ENCODE results near the gene SURF4. TPM values are rescaled to one million over a fixed set of nuclear protein-coding genes. Genes with fewer than 3 reads are reported as not detected.
A peak's percentile ranks its signal among the peaks of the same experiment; 100 is the strongest.

The SURF4 gene
- total and polyA plus RNA-seq, 2 donors (not counting 1 experiment from before 2014, with no cell fraction given) = 34.7 to 43.8 TPM

- Histone ChIP-seq H3K9ac (ENCODE audit: low read length) (no peak overlapping the region), H3K4me1 (ENCODE audit: control insufficient read depth in 2 of 2, insufficient read depth in 2 of 2, low read length in 2 of 2) (peaks cover 33 to 52% of the 10 kb centered on the region in 2 donors), H3K36me3 (replicated peaks in 1 of 2; ENCODE audit: control extremely low read depth in 1 of 2, control insufficient read depth in 1 of 2, extremely low read depth in 1 of 2, insufficient read depth in 2 of 2, low read length in 1 of 2) (peaks cover 0 to 48% of the 10 kb centered on the region in 2 experiments), H3K4me2 (replicated peaks; ENCODE audit: low read depth, low read length, poor library complexity, severe bottlenecking) (peak overlapping the region; percentile 41), H4K20me1 (ENCODE audit: control insufficient read depth, insufficient read depth, low read length, poor library complexity, severe bottlenecking) (peaks cover 98% of the 10 kb centered on the region), H3K9me3 (ENCODE audit: control extremely low read depth in 1 of 3, control insufficient read depth in 2 of 3, insufficient read depth in 1 of 3, low read length in 2 of 3) (no peaks in the 10 kb centered on the region), H2AFZ (ENCODE audit: insufficient read depth, low read depth, low read length, poor library complexity, severe bottlenecking) (no peak overlapping the region), H3K27me3 (replicated peaks in 1 of 4; ENCODE audit: control extremely low read depth in 1 of 4, control insufficient read depth in 3 of 4, insufficient read depth in 4 of 4, low read length in 3 of 4) (no peaks in the 10 kb centered on the region), H3K27ac (ENCODE audit: low read length in 2 of 2) (peak overlapping the region in 1 of 2 donors; percentile 51), H3K4me3 (ENCODE audit: control extremely low read depth in 1 of 5, extremely low read depth in 1 of 5, insufficient read depth in 1 of 5, low read depth in 2 of 5, low read length in 4 of 5) (no peak overlapping the region), H3K79me2 (ENCODE audit: control insufficient read depth, insufficient read depth, low read length) (peaks cover 100% of the 10 kb centered on the region)
- DNase-seq (no peak), ATAC-seq (ENCODE audit: low read depth) (no peak)
- H3K27me3 Mint-ChIP-seq = no peaks in the 10 kb centered on the region
- ChIA-PET CTCF (interaction anchor here (1.0 to 2.5 kb wide), 3 partner anchors 14 to 184 kb away, joined by 3 to 11 read pairs (median 7); partner anchors contain the start of genes SURF1 and SURF2), POLR2A (no interaction called here)
- no peaks in the 10 kb centered on the region for H3K9me3 Mint-ChIP-seq (ENCODE audit: insufficient read depth)
- H3K27ac Mint-ChIP-seq = peak overlapping the region; percentile 22
- H3K4me1 Mint-ChIP-seq = peaks cover 57% of the 10 kb centered on the region
- 69% methylated on average over 5 of the region's 9 CpGs for WGBS (ENCODE audit: insufficient coverage)
- intact Hi-C loops (cut with micrococcal nuclease) = no loop called here
- TF ChIP-seq CTCF (IDR thresholded peaks at IDR 0.05) = no peak
- no peak for TF ChIP-seq EZH2 (IDR thresholded peaks at IDR 0.05; ENCODE audit: borderline replicate concordance, insufficient read depth, low read depth, low read length, poor library complexity, severe bottlenecking)
- H3K4me3 Mint-ChIP-seq = peak overlapping the region; percentile 18
These were observed 5.2 kb downstream of the SURF4 start for GRCh38 chr9:133370685-133371084.

GRCh38 chr9:133369933-133370332 is 5.9 kb downstream of the SURF4 start:
- WGBS (ENCODE audit: insufficient coverage) = 88% methylated on average over 5 of the region's 7 CpGs
- Histone ChIP-seq H4K20me1 (ENCODE audit: control insufficient read depth, insufficient read depth, low read length, poor library complexity, severe bottlenecking) (peaks cover 98% of the 10 kb centered on the region), H3K27me3 (replicated peaks in 1 of 4; ENCODE audit: control extremely low read depth in 1 of 4, control insufficient read depth in 3 of 4, insufficient read depth in 4 of 4, low read length in 3 of 4) (no peaks in the 10 kb centered on the region), H3K9me3 (ENCODE audit: control extremely low read depth in 1 of 3, control insufficient read depth in 2 of 3, insufficient read depth in 1 of 3, low read length in 2 of 3) (no peaks in the 10 kb centered on the region), H3K27ac (ENCODE audit: low read length in 2 of 2) (no peak overlapping the region), H3K4me1 (ENCODE audit: control insufficient read depth in 2 of 2, insufficient read depth in 2 of 2, low read length in 2 of 2) (peaks cover 31 to 47% of the 10 kb centered on the region in 2 donors), H3K79me2 (ENCODE audit: control insufficient read depth, insufficient read depth, low read length) (peaks cover 94% of the 10 kb centered on the region), H3K4me2 (replicated peaks; ENCODE audit: low read depth, low read length, poor library complexity, severe bottlenecking) (no peak overlapping the region), H3K9ac (ENCODE audit: low read length) (no peak overlapping the region), H3K4me3 (ENCODE audit: control extremely low read depth in 1 of 5, extremely low read depth in 1 of 5, insufficient read depth in 1 of 5, low read depth in 2 of 5, low read length in 4 of 5) (no peak overlapping the region), H2AFZ (ENCODE audit: insufficient read depth, low read depth, low read length, poor library complexity, severe bottlenecking) (no peak overlapping the region), H3K36me3 (replicated peaks in 1 of 2; ENCODE audit: control extremely low read depth in 1 of 2, control insufficient read depth in 1 of 2, extremely low read depth in 1 of 2, insufficient read depth in 2 of 2, low read length in 1 of 2) (peaks cover 0 to 56% of the 10 kb centered on the region in 2 experiments)
- intact Hi-C loops (cut with micrococcal nuclease) = no loop called here
- TF ChIP-seq CTCF (IDR thresholded peaks at IDR 0.05) (no peak), EZH2 (IDR thresholded peaks at IDR 0.05; ENCODE audit: borderline replicate concordance, insufficient read depth, low read depth, low read length, poor library complexity, severe bottlenecking) (no peak)
- DNase-seq (no peak), ATAC-seq (ENCODE audit: low read depth) (no peak)
- ChIA-PET POLR2A (no interaction called here), CTCF (no interaction called here)
- H3K4me1 Mint-ChIP-seq = peaks cover 55% of the 10 kb centered on the region
- no peaks in the 10 kb centered on the region for H3K27me3 Mint-ChIP-seq
- no peak overlapping the region for H3K4me3 Mint-ChIP-seq
- no peaks in the 10 kb centered on the region for H3K9me3 Mint-ChIP-seq (ENCODE audit: insufficient read depth)
- H3K27ac Mint-ChIP-seq = no peak overlapping the region
